Mucosa of descending colon (tissue), 3 donors: ENCODE results near the gene CACNB4. TPM values are rescaled to one million over a fixed set of nuclear protein-coding genes. Genes with fewer than 3 reads are reported as not detected.
"Not testable (repeated sequence)": the region's sequence is repeated elsewhere in the genome, so short reads cannot be mapped to it uniquely, and the experiment has no call there.

Source experiments
- ATAC-seq: fragments of 200-7000 bp; cut with Tn5 transposase; one replicate; pipeline ENCODE4 v1.9.1; 2020; ENCODE audit warnings: mild to moderate bottlenecking, moderate library complexity
- DNase-seq, 3 donors: peaks; one replicate each; pipeline ENCODE4 v3.0.0-alpha.2; 2020
- H3K36me3 ChIP-seq: fragments of 200-600 bp; one replicate; pipeline ENCODE4 v1.8.0; 2021; ENCODE audit warnings: low read depth, mild to moderate bottlenecking
- H3K4me1 ChIP-seq: fragments of 200-600 bp; one replicate; pipeline ENCODE4 v1.8.0; 2021; ENCODE audit warnings: low read depth, mild to moderate bottlenecking
- H3K4me3 ChIP-seq: fragments of 200-600 bp; one replicate; pipeline ENCODE4 v1.8.0; 2021; ENCODE audit warnings: mild to moderate bottlenecking
- H3K9me3 ChIP-seq: fragments of 200-600 bp; one replicate; pipeline ENCODE4 v1.8.0; 2021; ENCODE audit warnings: mild to moderate bottlenecking
- intact Hi-C, 2 donors: fragments of 100-400 bp; cut with DNase I in 1 of 2; cut with micrococcal nuclease in 1 of 2; formaldehyde crosslinking; loops; one replicate each; pipeline versions ENCODE4 v1.11.0 to v1.11.1; 2022; cut with DNase I, micrococcal nuclease
- total RNA-seq, 3 donors: library from RNA; stranded (reverse); fragmentation: NEBNext Ultra II Directional in 2 of 3; extraction: Animal tissue kit (Norgen Biotek cat#: 25700) in 2 of 3; gene quantifications; one replicate each; pipeline versions ENCODE4 v1.2.1 to v1.2.4, GENCODE V29; 2021 to 2023
- TF ChIP-seq, protein P1 (sequence below): fragments of 200-600 bp; IDR thresholded peaks from one replicate; pipeline ENCODE4 v1.8.0; 2022; ENCODE audit warnings: antibody characterized with exemption, mild to moderate bottlenecking
- donor health status: DM: no; HTN: no; CAD: no; lungs with moderate emphysema.
- donor health status: DM: no; HTN: no; CAD: no.
- donor health status: DM: no; HTN: yes; CAD: no.

CACNB4 gene
- total RNA-seq, 3 donors from 2014 or later = 1.0 to 1.8 (median 1.4) TPM

DNA sequence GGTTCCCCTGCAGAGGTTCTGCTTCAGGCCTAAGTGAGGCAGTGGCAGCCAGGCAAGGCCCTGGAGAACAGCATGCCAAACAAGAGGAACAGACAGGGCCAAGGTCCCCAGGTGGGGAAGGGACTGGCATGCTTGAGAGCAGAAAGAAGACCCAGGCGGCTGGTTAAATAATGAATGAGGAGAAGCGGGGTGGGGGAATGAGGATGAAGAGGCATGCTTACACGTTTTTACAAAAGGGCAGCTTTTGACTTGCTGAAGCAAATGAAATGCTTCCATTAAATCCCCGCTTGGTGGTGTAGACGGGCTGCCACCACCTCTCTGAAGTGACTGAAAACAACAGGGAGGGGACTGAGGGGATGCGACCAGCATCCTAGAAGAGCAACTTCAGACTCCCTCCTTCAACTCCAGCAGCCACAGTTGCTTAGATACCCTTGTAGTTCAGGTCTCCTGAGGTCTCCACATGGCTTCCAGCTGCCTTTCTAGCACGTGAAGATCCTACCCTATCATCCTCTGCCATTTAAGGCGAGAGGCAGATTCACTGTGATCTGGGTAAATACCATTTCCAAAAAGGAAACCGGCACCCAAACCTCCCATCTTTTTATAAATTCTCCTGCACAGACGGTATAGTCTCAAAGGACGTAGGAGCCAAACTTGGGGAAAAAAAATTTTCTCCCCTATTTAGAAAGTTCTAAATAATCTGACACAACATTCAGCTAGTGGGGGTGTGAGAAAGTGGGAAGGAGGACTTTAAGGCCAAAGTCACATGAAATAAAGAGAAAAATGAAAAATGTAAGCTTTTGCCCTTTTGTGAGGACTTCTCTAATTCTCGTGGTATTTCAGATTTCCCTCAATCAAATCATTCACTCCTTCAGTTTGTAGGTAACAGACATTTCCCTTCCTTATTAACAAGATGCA, 65.6 kb downstream of the CACNB4 start:
- TF ChIP-seq, protein P1, sequence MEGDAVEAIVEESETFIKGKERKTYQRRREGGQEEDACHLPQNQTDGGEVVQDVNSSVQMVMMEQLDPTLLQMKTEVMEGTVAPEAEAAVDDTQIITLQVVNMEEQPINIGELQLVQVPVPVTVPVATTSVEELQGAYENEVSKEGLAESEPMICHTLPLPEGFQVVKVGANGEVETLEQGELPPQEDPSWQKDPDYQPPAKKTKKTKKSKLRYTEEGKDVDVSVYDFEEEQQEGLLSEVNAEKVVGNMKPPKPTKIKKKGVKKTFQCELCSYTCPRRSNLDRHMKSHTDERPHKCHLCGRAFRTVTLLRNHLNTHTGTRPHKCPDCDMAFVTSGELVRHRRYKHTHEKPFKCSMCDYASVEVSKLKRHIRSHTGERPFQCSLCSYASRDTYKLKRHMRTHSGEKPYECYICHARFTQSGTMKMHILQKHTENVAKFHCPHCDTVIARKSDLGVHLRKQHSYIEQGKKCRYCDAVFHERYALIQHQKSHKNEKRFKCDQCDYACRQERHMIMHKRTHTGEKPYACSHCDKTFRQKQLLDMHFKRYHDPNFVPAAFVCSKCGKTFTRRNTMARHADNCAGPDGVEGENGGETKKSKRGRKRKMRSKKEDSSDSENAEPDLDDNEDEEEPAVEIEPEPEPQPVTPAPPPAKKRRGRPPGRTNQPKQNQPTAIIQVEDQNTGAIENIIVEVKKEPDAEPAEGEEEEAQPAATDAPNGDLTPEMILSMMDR = no peak
- intact Hi-C loops = loop anchor here in 1 of 2 donors (10.0 kb wide), 1 partner anchor 602 kb away; no protein-coding TSS in a partner anchor
- Histone ChIP-seq H3K36me3 (no peaks in the 10 kb centered on the region), H3K9me3 (no peaks in the 10 kb centered on the region), H3K4me3 (no peak overlapping the region), H3K4me1 (peaks cover 4% of the 10 kb centered on the region)
- DNase-seq = no peak
- no peak for ATAC-seq

DNA sequence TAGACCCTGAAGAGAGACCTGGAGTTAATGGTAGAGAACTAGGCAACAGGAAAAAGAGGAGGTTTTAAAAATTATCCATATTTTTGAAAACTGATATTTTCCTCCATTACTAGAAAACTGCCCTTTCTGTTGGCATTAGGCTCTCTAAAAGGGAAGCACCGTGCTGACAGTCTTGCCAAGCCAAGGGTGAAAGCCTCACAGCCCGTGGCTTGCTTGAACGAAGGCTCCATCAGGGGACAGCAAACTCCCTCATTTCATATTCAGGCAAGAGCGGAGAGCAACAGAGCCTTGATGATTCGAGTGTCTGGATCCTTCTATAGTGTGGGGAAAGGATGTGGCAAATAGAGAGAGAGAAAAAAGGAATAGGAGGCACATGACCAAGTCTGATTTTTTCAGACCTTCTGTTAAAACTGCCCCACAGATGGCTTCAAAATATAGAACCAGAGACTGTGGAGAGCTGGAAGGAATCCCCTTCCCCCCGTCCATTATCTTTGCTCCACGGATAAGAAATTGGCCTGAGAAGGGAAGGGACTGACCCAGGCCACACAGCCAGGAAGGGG, 67.0 kb downstream of the CACNB4 start:
- Histone ChIP-seq H3K4me3 (no peak overlapping the region), H3K4me1 (no peaks in the 10 kb centered on the region), H3K9me3 (no peaks in the 10 kb centered on the region), H3K36me3 (no peaks in the 10 kb centered on the region)
- intact Hi-C loops = loop anchor here in 1 of 2 donors (10.0 kb wide), 1 partner anchor 603 kb away; no protein-coding TSS in a partner anchor
- DNase-seq (no peak), ATAC-seq (no peak)
- TF ChIP-seq, protein P1 = no peak

DNA sequence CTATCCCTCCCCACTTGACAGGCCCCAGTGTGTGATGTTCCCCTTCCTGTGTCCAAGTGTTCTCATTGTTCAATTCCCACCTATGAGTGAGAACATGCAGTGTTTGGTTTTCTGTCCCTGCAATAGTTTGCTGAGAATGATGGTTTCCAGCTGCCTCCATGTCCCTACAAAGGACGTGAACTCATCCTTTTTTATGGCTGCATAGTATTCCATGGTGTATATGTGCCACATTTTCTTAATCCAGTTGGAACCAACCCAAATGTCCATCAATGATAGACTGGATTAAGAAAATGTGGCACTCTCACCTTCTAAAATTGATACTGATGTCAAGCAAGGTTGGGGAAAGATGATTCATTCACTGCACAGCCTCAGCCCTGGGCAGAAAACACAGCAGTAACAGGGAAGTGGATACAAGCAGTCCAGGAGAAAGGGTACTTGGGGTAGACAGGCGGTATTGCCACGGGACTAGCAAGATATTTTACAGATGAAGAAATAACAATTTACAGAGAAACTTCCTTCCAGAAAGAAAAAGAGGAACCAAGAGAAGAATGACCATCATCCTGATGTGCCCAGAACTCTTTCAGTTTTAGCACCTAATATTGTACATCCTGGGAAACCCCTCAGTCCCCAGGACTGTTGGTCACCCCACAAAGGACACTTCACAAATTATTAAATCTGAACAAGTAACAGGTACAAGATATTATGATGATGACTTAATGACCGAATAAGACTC, 68.1 kb downstream of the CACNB4 start:
- intact Hi-C loops = loop anchor here in 1 of 2 donors (10.0 kb wide), 1 partner anchor 604 kb away; no protein-coding TSS in a partner anchor
- not testable (repeated sequence) for H3K4me3 ChIP-seq, H3K36me3 ChIP-seq, H3K4me1 ChIP-seq, H3K9me3 ChIP-seq, DNase-seq
- peak; percentile 20 for ATAC-seq

DNA sequence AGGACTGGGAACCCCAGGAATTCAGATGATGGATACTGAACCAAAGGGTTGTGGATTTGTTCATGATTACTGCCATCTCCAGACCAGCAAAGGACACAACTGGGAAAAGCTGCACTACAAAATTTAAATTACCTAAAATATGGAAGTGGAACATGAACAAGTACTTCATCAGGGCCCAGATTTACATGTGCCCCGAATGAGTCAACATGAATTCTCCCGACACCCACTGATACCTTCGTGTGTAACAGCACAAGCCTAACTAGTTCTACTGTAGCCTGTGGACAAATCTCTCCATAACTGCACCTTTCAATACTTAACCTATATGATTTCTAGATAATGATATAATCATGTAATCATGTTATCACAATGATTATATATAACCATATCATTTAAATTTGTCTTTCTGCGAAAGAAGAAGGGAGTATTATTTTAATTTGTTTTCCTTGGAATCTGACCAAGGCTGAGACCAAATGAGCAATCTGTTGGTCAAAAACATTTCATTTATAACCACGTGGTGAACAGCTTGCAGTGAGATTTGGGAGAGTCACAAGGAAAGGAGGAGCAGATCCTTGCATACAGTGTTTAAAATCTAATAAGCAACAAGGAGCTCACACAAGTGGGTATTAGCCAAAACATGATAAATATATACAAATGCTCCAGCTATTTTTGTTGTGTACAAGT, 70.5 kb downstream of the CACNB4 start:
- intact Hi-C loops = no loop called here
- Histone ChIP-seq H3K4me1 (no peaks in the 10 kb centered on the region), H3K36me3 (no peaks in the 10 kb centered on the region), H3K9me3 (no peaks in the 10 kb centered on the region), H3K4me3 (no peak overlapping the region)
- ATAC-seq = no peak
- DNase-seq = no peak
- TF ChIP-seq, protein P1 = no peak

DNA sequence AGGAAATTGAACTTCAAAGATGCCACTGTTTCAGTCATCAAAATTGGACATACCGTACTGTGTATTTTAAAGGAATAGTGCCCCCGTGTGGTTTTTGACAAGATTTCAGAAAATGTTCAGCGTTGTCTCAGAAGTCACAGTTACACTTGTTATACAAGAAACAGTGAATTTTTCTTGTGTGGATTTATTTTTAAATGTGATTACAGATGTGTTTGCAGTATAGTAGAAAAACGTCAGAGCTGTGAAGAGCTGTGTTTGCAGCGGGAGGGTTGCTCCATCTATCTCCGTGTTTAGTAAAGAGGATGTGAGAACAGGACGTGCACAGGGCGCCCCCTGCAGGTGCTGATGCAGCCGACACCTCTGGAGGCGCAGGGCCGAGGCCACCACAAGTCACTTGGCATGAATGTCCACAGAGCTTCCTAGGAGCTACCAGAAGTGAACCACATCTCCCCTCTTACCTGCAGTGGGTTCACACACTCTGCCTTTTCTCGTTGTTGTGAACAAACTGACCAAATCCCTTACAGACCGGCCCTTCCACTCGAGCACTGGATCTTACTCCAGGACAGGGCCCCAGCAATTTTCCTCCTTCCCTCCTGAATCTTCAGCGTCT, 73.1 kb downstream of the CACNB4 start:
- no peak overlapping the region for H3K4me3 ChIP-seq
- intact Hi-C loops = no loop called here
- H3K4me1 ChIP-seq = no peaks in the 10 kb centered on the region
- TF ChIP-seq, protein P1 = peak; percentile 80
- peak; percentile 99 for ATAC-seq
- H3K36me3 ChIP-seq = no peaks in the 10 kb centered on the region
- H3K9me3 ChIP-seq = no peaks in the 10 kb centered on the region
- peak; percentile 80 to 92 (median 86) for DNase-seq
